ENCODE data around the gene TRAPPC4. TPM values are rescaled to one million over a fixed set of nuclear protein-coding genes. Genes with fewer than 3 reads are reported as not detected.
A peak's percentile ranks its signal among the peaks of the same experiment; 100 is the strongest.

TRAPPC4 gene
- total RNA-seq, 1 experiment from 2014 or later = 78.9 TPM

DNA sequence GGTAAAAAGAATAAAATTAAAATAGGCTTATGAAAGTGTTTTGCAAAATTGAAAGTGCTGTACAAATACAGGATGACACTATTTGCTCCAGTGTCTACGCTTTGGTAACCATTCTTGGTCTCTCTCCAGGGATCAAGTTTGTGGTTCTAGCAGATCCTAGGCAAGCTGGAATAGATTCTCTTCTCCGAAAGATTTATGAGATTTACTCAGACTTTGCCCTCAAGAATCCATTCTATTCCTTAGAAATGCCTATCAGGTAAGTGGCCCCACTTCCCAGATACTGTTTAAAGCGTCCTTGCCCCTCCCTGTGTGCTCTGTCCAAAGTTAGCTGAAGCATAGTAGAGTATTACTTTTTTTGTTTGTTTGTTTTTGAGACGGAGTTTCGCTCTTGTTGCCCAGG, 3.1 kb downstream of the TRAPPC4 start:
- POLR2A ChIA-PET = interaction anchor here (0.6 kb wide), 1 partner anchor 31 kb away, joined by 5 read pairs; no protein-coding TSS in a partner anchor
- intact Hi-C loops (cut with micrococcal nuclease; ENCODE audit: unreplicated experiment) = no loop called here
- H3K36me3 ChIP-seq (ENCODE audit: control insufficient read depth, insufficient read depth, low read length) = peaks cover 13% of the 10 kb centered on the region

DNA sequence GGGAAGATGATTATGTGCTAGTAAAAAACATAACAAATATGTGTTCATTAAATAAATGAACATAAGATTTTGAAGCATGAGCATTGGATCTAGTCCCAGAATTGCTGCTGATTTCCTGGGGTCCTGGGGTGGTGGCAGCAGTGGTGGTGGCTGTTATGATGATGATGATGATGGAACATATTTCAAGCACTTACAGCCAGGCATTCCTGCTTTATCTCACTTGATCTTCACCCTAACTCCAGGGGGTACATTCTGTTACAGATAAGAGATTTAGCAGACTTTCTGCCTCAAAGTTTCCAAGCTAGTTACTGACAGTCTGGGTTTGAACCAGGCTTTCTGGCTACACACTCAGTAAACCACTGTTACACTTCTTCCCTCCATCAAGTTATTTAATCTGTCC, 5.2 kb downstream of the TRAPPC4 start:
- intact Hi-C loops (cut with micrococcal nuclease; ENCODE audit: unreplicated experiment) = no loop called here
- Histone ChIP-seq H3K4me1 (ENCODE audit: control insufficient read depth, insufficient read depth, low read length) (peaks cover 25% of the 10 kb centered on the region), H3K9me3 (ENCODE audit: control insufficient read depth, insufficient read depth, low read depth, low read length) (no peaks in the 10 kb centered on the region), H3K27me3 (ENCODE audit: control insufficient read depth, insufficient read depth, low read length) (no peaks in the 10 kb centered on the region), H3K4me3 (ENCODE audit: low read depth in 2 of 2, low read length in 2 of 2) (no peak overlapping the region), H3K27ac (ENCODE audit: low read length) (no peak overlapping the region), H3K36me3 (ENCODE audit: control insufficient read depth, insufficient read depth, low read length) (peaks cover 5% of the 10 kb centered on the region)
- in situ Hi-C loops (cut with HindIII; ENCODE audit: low pct_unique_long_range_greater_than_20kb, low sequenced_read_pairs) = no loop called here
- POLR2A ChIA-PET = interaction anchor here (1.0 kb wide), 1 partner anchor 110 kb away, joined by 3 read pairs; no protein-coding TSS in a partner anchor
- 0 out of 2 replicates have a peak, but pooled peaks have one; percentile 5 for TF ChIP-seq TCF7L2 (IDR thresholded peaks at IDR 0.05; ENCODE audit: low read depth, low read length)
- TF ChIP-seq, protein P1, sequence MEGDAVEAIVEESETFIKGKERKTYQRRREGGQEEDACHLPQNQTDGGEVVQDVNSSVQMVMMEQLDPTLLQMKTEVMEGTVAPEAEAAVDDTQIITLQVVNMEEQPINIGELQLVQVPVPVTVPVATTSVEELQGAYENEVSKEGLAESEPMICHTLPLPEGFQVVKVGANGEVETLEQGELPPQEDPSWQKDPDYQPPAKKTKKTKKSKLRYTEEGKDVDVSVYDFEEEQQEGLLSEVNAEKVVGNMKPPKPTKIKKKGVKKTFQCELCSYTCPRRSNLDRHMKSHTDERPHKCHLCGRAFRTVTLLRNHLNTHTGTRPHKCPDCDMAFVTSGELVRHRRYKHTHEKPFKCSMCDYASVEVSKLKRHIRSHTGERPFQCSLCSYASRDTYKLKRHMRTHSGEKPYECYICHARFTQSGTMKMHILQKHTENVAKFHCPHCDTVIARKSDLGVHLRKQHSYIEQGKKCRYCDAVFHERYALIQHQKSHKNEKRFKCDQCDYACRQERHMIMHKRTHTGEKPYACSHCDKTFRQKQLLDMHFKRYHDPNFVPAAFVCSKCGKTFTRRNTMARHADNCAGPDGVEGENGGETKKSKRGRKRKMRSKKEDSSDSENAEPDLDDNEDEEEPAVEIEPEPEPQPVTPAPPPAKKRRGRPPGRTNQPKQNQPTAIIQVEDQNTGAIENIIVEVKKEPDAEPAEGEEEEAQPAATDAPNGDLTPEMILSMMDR (IDR thresholded peaks at IDR 0.05) = no peak
- no TSS peak for BruUV-seq (replicated peaks)
- ATAC-seq (no peak), DNase-seq (ENCODE audit: low read depth, low spot score) (no peak)
- CTCF ChIA-PET = no interaction called here

More for the DNA sequence above, 3.1 kb downstream of the TRAPPC4 start:
- H3K9me3 ChIP-seq (ENCODE audit: control insufficient read depth, insufficient read depth, low read depth, low read length) = no peaks in the 10 kb centered on the region
- BruUV-seq (replicated peaks) = no TSS peak
- H3K4me3 ChIP-seq (ENCODE audit: low read depth in 2 of 2, low read length in 2 of 2) = no peak overlapping the region
- DNase-seq (ENCODE audit: low read depth, low spot score) = no peak
- ATAC-seq = no peak
- TF ChIP-seq SIN3A (IDR thresholded peaks at IDR 0.05; ENCODE audit: borderline replicate concordance, insufficient read depth, low read depth, low read length) (no peak), TCF7L2 (IDR thresholded peaks at IDR 0.05; ENCODE audit: low read depth, low read length) (no peak), POLR2AphosphoS5 (IDR thresholded peaks at IDR 0.05; ENCODE audit: low read depth, low read length) (no peak)
- TF ChIP-seq, protein P2, sequence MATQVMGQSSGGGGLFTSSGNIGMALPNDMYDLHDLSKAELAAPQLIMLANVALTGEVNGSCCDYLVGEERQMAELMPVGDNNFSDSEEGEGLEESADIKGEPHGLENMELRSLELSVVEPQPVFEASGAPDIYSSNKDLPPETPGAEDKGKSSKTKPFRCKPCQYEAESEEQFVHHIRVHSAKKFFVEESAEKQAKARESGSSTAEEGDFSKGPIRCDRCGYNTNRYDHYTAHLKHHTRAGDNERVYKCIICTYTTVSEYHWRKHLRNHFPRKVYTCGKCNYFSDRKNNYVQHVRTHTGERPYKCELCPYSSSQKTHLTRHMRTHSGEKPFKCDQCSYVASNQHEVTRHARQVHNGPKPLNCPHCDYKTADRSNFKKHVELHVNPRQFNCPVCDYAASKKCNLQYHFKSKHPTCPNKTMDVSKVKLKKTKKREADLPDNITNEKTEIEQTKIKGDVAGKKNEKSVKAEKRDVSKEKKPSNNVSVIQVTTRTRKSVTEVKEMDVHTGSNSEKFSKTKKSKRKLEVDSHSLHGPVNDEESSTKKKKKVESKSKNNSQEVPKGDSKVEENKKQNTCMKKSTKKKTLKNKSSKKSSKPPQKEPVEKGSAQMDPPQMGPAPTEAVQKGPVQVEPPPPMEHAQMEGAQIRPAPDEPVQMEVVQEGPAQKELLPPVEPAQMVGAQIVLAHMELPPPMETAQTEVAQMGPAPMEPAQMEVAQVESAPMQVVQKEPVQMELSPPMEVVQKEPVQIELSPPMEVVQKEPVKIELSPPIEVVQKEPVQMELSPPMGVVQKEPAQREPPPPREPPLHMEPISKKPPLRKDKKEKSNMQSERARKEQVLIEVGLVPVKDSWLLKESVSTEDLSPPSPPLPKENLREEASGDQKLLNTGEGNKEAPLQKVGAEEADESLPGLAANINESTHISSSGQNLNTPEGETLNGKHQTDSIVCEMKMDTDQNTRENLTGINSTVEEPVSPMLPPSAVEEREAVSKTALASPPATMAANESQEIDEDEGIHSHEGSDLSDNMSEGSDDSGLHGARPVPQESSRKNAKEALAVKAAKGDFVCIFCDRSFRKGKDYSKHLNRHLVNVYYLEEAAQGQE (IDR thresholded peaks at IDR 0.05; ENCODE audit: insufficient read depth in 1 of 2, low read depth in 2 of 2, low read length in 1 of 2) = no peak
- TF ChIP-seq, protein P1 (IDR thresholded peaks at IDR 0.05) = no peak
- H3K27ac ChIP-seq (ENCODE audit: low read length) = peak overlapping the region; percentile 30; the same call in 1 of the 2 replicates
- CTCF ChIA-PET = no interaction called here
- H3K4me1 ChIP-seq (ENCODE audit: control insufficient read depth, insufficient read depth, low read length) = peaks cover 25% of the 10 kb centered on the region
- H3K27me3 ChIP-seq (ENCODE audit: control insufficient read depth, insufficient read depth, low read length) = no peaks in the 10 kb centered on the region
- in situ Hi-C loops (cut with HindIII; ENCODE audit: low pct_unique_long_range_greater_than_20kb, low sequenced_read_pairs) = no loop called here

All from Panc1 (cell line).